B cell (primary cell): Measurements from ENCODE around the gene NEK6. TPM values are rescaled to one million over a fixed set of nuclear protein-coding genes. Genes with fewer than 3 reads are reported as not detected.

Experiments used
- ATAC-seq: fragments of 200-7000 bp; cut with Tn5 transposase; one replicate; pipeline ENCODE4 v1.10.0; 2021; ENCODE audit warnings: low read depth, mild to moderate bottlenecking, moderate number of reproducible peaks, moderate library complexity
- CTCF ChIA-PET: fragments of 350-600 bp; sonication (Branson Sonifier 250); formaldehyde crosslinking; loops from one replicate; lab custom pipeline; 2021; ENCODE audit warnings: antibody characterized with exemption, inconsistent platforms; lab: Charles Lee
- POLR2A ChIA-PET: fragments of 350-600 bp; sonication (Branson Sonifier 250); formaldehyde crosslinking; loops from one replicate; lab custom pipeline; 2021; ENCODE audit warnings: antibody characterized with exemption; lab: Charles Lee
- DNase-seq: peaks from one replicate; pipeline ENCODE4 v3.0.0; 2013
- H2AFZ ChIP-seq: 2 replicates; pipeline ENCODE4 v1.6.1; 2012; ENCODE audit warnings: mild to moderate bottlenecking, low read depth, low read length; ENCODE audit not compliant: insufficient read depth, poor library complexity, severe bottlenecking
- H3K27ac ChIP-seq, 2 donors: 1 replicate in 1 of 2; 2 replicates in 1 of 2; pipeline ENCODE4 v1.5.1; 2012 to 2013; ENCODE audit warnings: low read length in 2 of 2, mild to moderate bottlenecking in 2 of 2, moderate library complexity in 1 of 2
- H3K27me3 ChIP-seq, 4 experiments: fragments of 200-600 bp in 1 of 4; sonication (generic) in 1 of 4; replicated peaks in 1 of 4; 1 replicate in 2 of 4; 2 replicates in 2 of 4; pipeline versions ENCODE4 v1.6.1 to v1.7.0; 2013 to 2016; ENCODE audit warnings: low read length in 3 of 4, mild to moderate bottlenecking in 2 of 4, mixed read lengths in 1 of 4, moderate library complexity in 1 of 4; ENCODE audit not compliant: insufficient read depth in 4 of 4, control insufficient read depth in 3 of 4; ENCODE audit errors: control extremely low read depth in 1 of 4
- H3K36me3 ChIP-seq, 2 experiments: replicated peaks in 1 of 2; 1 replicate in 1 of 2; 2 replicates in 1 of 2; pipeline versions ENCODE4 v1.6.1 to v1.7.1; 2013; ENCODE audit warnings: low read length in 1 of 2; ENCODE audit not compliant: insufficient read depth in 2 of 2, control insufficient read depth in 1 of 2; ENCODE audit errors: control extremely low read depth in 1 of 2, extremely low read depth in 1 of 2
- H3K4me1 ChIP-seq, 2 donors: fragments of 200-600 bp in 1 of 2; sonication (generic) in 1 of 2; 1 replicate in 1 of 2; 2 replicates in 1 of 2; pipeline versions ENCODE4 v1.5.1 to v1.6.1; 2013 to 2017; ENCODE audit warnings: low read length in 2 of 2; ENCODE audit not compliant: control insufficient read depth in 2 of 2, insufficient read depth in 2 of 2
- H3K4me2 ChIP-seq: replicated peaks from 2 replicates; pipeline ENCODE3; 2012; ENCODE audit warnings: mild to moderate bottlenecking, low read depth, low read length; ENCODE audit not compliant: poor library complexity, severe bottlenecking
- H3K4me3 ChIP-seq, 5 experiments: fragments of 200-600 bp in 1 of 5; sonication (generic) in 1 of 5; 1 replicate in 3 of 5; 2 replicates in 2 of 5; pipeline versions ENCODE4 v1.5.1 to v1.7.0; 2011 to 2016; ENCODE audit warnings: low read length in 4 of 5, mild to moderate bottlenecking in 4 of 5, low read depth in 2 of 5, control low read depth in 1 of 5, moderate library complexity in 1 of 5; ENCODE audit not compliant: insufficient read depth in 1 of 5; ENCODE audit errors: control extremely low read depth in 1 of 5, extremely low read depth in 1 of 5
- H3K79me2 ChIP-seq: fragments of 200-600 bp; sonication (generic); one replicate; pipeline ENCODE4 v1.6.0; 2016; ENCODE audit warnings: low read length; ENCODE audit not compliant: control insufficient read depth, insufficient read depth
- H3K9ac ChIP-seq: fragments of 200-600 bp; sonication (generic); 2 replicates; pipeline ENCODE4 v1.6.1; 2017; ENCODE audit warnings: mild to moderate bottlenecking, low read length, moderate library complexity
- H3K9me3 ChIP-seq, 3 donors: one replicate each; pipeline versions ENCODE4 v1.6.1 to v1.7.1; 2013; ENCODE audit warnings: low read length in 2 of 3; ENCODE audit not compliant: control insufficient read depth in 2 of 3, insufficient read depth in 1 of 3; ENCODE audit errors: control extremely low read depth in 1 of 3
- H4K20me1 ChIP-seq: 2 replicates; pipeline ENCODE4 v1.6.0; 2012; ENCODE audit warnings: mild to moderate bottlenecking, low read length; ENCODE audit not compliant: insufficient read depth, control insufficient read depth, poor library complexity, severe bottlenecking
- H3K27ac Mint-ChIP-seq: one replicate; pipeline ENCODE4 v1.8.0; 2021; ENCODE audit warnings: mixed read lengths
- H3K27me3 Mint-ChIP-seq: one replicate; pipeline ENCODE4 v1.8.0; 2021; ENCODE audit warnings: mixed read lengths
- H3K4me1 Mint-ChIP-seq: one replicate; pipeline ENCODE4 v1.8.0; 2021; ENCODE audit warnings: mixed read lengths
- H3K4me3 Mint-ChIP-seq: one replicate; pipeline ENCODE4 v1.8.0; 2021; ENCODE audit warnings: mixed read lengths
- H3K9me3 Mint-ChIP-seq: one replicate; pipeline ENCODE4 v1.8.0; 2022; ENCODE audit warnings: mixed read lengths; ENCODE audit not compliant: insufficient read depth
- CTCF ChIP-seq: fragments of 200-600 bp; IDR thresholded peaks from one replicate; pipeline ENCODE4 v1.8.0; 2022; ENCODE audit warnings: antibody characterized with exemption, mild to moderate bottlenecking
- EZH2 ChIP-seq: IDR thresholded peaks from 2 replicates; pipeline ENCODE4 v1.6.1; 2012; ENCODE audit warnings: borderline replicate concordance, low read depth, mild to moderate bottlenecking, moderate library complexity, low read length; ENCODE audit not compliant: insufficient read depth, poor library complexity, severe bottlenecking
- whole genome bisulfite sequencing: methylation state at CpG from one replicate; pipeline ENCODE4 v1.1.5; 2013; ENCODE audit warnings: missing lambda C conversion rate; ENCODE audit not compliant: insufficient coverage; 5-methylcytosine and 5-hydroxymethylcytosine counted together
- intact Hi-C: fragments of 100-400 bp; cut with micrococcal nuclease; formaldehyde crosslinking; loops from one replicate; pipeline ENCODE4 v1.10.0; 2022
- polyA plus RNA-seq: library from polyadenylated mRNA; depleted of rRNA; stranded (reverse); fragments of >200 nt; gene quantifications from 2 replicates; pipeline ENCODE4 v1.2.3, GENCODE V29; 2012
- total RNA-seq, 2 donors: library from RNA; stranded (reverse); fragments of 120-200 nt in 1 of 2; gene quantifications; 1 replicate in 1 of 2; 2 replicates in 1 of 2; pipeline versions ENCODE4 v1.2.3 to v1.2.4, GENCODE V29; 2013 to 2022

NEK6 gene
- total and polyA plus RNA-seq, 2 donors (not counting 1 experiment from before 2014, with no cell fraction given) = 40.0 to 63.1 TPM

- DNase-seq (no peak), ATAC-seq (no peak)
- H3K36me3 ChIP-seq = peaks cover 2 to 30% of the 10 kb centered on the region in 2 experiments
- peaks cover 33 to 45% of the 10 kb centered on the region in 2 donors for H3K4me1 ChIP-seq
- peaks cover 89% of the 10 kb centered on the region for H3K79me2 ChIP-seq
- CTCF ChIA-PET = interaction anchor here (2.8 kb wide), 1 partner anchor 173 kb away, joined by 13 read pairs; no protein-coding TSS in a partner anchor
- no peaks in the 10 kb centered on the region for H3K27me3 ChIP-seq
- H3K4me1 Mint-ChIP-seq = peaks cover 48% of the 10 kb centered on the region
- WGBS = 65% methylated on average over 7 of the region's 8 CpGs
- H3K4me3 Mint-ChIP-seq = peak overlapping the region; percentile 7
- H3K9ac ChIP-seq = no peak overlapping the region
- no peaks in the 10 kb centered on the region for H3K27me3 Mint-ChIP-seq
- H3K9me3 Mint-ChIP-seq = no peaks in the 10 kb centered on the region
- peak overlapping the region; percentile 15 for H3K4me2 ChIP-seq
- peak overlapping the region in 1 of 2 donors; percentile 15 for H3K27ac ChIP-seq
- no peak overlapping the region for H2AFZ ChIP-seq
- no peak for TF ChIP-seq EZH2
- TF ChIP-seq CTCF = no peak
- H3K9me3 ChIP-seq = no peaks in the 10 kb centered on the region
- POLR2A ChIA-PET = no interaction called here
- intact Hi-C loops = no loop called here
- H3K4me3 ChIP-seq = no peak overlapping the region
- peak overlapping the region; percentile 77 for H3K27ac Mint-ChIP-seq
- H4K20me1 ChIP-seq = peaks cover 82% of the 10 kb centered on the region
Observed at GRCh38 chr9:124299515-124300090, 41.9 kb downstream of the NEK6 start.

DNA sequence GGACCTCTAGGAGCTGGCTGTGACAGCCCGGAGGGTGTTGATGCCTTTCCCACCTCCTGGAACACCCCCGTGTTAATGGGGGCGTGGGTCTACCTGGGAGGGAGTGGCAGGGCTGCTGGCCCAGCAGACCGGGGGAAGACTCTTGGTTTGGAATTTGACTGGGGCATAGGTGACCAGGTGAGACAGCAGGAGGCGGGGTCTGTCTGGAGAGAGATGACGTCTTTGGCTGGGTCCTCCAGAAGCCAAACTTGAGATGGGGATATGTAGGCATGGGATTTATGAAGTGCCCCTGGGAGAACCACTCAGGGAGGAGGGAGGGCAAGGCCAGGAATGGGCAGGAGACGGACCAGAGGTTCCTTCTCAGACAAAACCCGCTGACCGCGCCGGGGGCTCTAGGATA lies 42.6 kb downstream of the NEK6 start:
- peaks cover 41% of the 10 kb centered on the region for H3K4me1 Mint-ChIP-seq
- peaks cover 81% of the 10 kb centered on the region for H3K79me2 ChIP-seq
- CTCF ChIA-PET = interaction anchor here (0.9 kb wide), 1 partner anchor 20 kb away, joined by 3 read pairs; no protein-coding TSS in a partner anchor

More for the DNA sequence above, 42.6 kb downstream of the NEK6 start:
- Histone ChIP-seq H3K9ac (no peak overlapping the region), H3K36me3 (peaks cover 2 to 34% of the 10 kb centered on the region in 2 experiments), H3K4me3 (no peak overlapping the region), H2AFZ (no peak overlapping the region), H4K20me1 (peaks cover 75% of the 10 kb centered on the region), H3K4me1 (peaks cover 26 to 38% of the 10 kb centered on the region in 2 donors), H3K27me3 (no peaks in the 10 kb centered on the region), H3K9me3 (no peaks in the 10 kb centered on the region), H3K27ac (peak overlapping the region in 1 of 2 donors; percentile 15), H3K4me2 (no peak overlapping the region)
- no peak for ATAC-seq
- no peak overlapping the region for H3K4me3 Mint-ChIP-seq
- TF ChIP-seq EZH2 = no peak
- TF ChIP-seq CTCF = no peak
- POLR2A ChIA-PET = no interaction called here
- no peaks in the 10 kb centered on the region for H3K9me3 Mint-ChIP-seq
- no peak for DNase-seq
- no peaks in the 10 kb centered on the region for H3K27me3 Mint-ChIP-seq
- 76% methylated on average over 11 of the region's 11 CpGs for WGBS
- H3K27ac Mint-ChIP-seq = peak overlapping the region; percentile 32
- intact Hi-C loops = no loop called here
